Upper lobe of left lung (tissue), 6 donors: ENCODE results near the gene PTPRK. TPM values are rescaled to one million over a fixed set of nuclear protein-coding genes. Genes with fewer than 3 reads are reported as not detected.

Source experiments
- ATAC-seq, 2 donors: fragments of 200-7000 bp; cut with Tn5 transposase; one replicate each; pipeline ENCODE4 v1.9.1; 2022; ENCODE audit warnings: mild to moderate bottlenecking in 2 of 2, moderate library complexity in 2 of 2; ENCODE audit not compliant: low FRiP score in 2 of 2
- DNase-seq, 2 donors: peaks; one replicate each; pipeline ENCODE4 v3.0.0-alpha.2; 2019 to 2020
- H3K27ac ChIP-seq, 4 donors: fragments of 200-600 bp; sonication (generic); one replicate each; pipeline ENCODE4 v1.5.1; 2016 to 2019
- H3K27me3 ChIP-seq, 4 donors: fragments of 200-600 bp; sonication (generic); one replicate each; pipeline ENCODE4 v1.5.1; 2017 to 2019
- H3K36me3 ChIP-seq, 4 donors: fragments of 200-600 bp; sonication (generic); one replicate each; pipeline ENCODE4 v1.5.1; 2016 to 2019
- H3K4me1 ChIP-seq, 4 donors: fragments of 200-600 bp; sonication (generic); one replicate each; pipeline ENCODE4 v1.5.1; 2018 to 2019
- H3K4me3 ChIP-seq, 4 donors: fragments of 200-600 bp; sonication (generic); one replicate each; pipeline ENCODE4 v1.5.1; 2017 to 2019; ENCODE audit warnings: mild to moderate bottlenecking in 2 of 4, moderate library complexity in 1 of 4
- H3K9me3 ChIP-seq, 4 donors: fragments of 200-600 bp; sonication (generic); one replicate each; pipeline ENCODE4 v1.5.1; 2018 to 2019
- EP300 ChIP-seq, 4 donors: sonication (generic); formaldehyde crosslinking; IDR thresholded peaks; one replicate each; pipeline ENCODE4 v1.5.1; 2017; ENCODE audit warnings: antibody characterized with exemption in 4 of 4, control low read depth in 2 of 4
- POLR2A ChIP-seq, 4 donors: fragments of 450-650 bp; IDR thresholded peaks; one replicate each; pipeline ENCODE4 v1.5.1; 2016 to 2017; ENCODE audit warnings: antibody characterized with exemption in 4 of 4, mild to moderate bottlenecking in 2 of 4
- POLR2AphosphoS5 ChIP-seq, 2 donors: sonication (generic); formaldehyde crosslinking; IDR thresholded peaks; one replicate each; pipeline ENCODE4 v1.5.1; 2017; ENCODE audit warnings: antibody characterized with exemption in 2 of 2
- WGBS, 2 donors: methylation state at CpG; one replicate each; pipeline ENCODE4 v1.1.5; 2017 to 2018; 5-methylcytosine and 5-hydroxymethylcytosine counted together
- total RNA-seq, 6 donors: library from RNA; depleted of rRNA in 4 of 6; stranded (reverse); fragments of >200 nt in 4 of 6; gene quantifications; one replicate each; pipeline versions ENCODE4 v1.1.0 to v1.2.1, GENCODE V29; 2016 to 2021
- TF ChIP-seq, protein P1 (sequence below), 6 experiments: fragments of 450-650 bp in 4 of 6; fragments of 200-600 bp in 2 of 6; sonication (generic) in 2 of 6; IDR thresholded peaks; one replicate each; pipeline ENCODE4 v1.5.1; 2016 to 2019; ENCODE audit warnings: antibody characterized with exemption in 6 of 6
- donor health status: DM: no; HTN: no; CAD: no; lungs with moderate emphysema.
- donor health status: DM: no; HTN: yes; CAD: no; lungs with severe emphysema.

Gene PTPRK
- total RNA-seq, 6 donors from 2014 or later = 42.7 to 97.4 (median 65.2) TPM

DNA sequence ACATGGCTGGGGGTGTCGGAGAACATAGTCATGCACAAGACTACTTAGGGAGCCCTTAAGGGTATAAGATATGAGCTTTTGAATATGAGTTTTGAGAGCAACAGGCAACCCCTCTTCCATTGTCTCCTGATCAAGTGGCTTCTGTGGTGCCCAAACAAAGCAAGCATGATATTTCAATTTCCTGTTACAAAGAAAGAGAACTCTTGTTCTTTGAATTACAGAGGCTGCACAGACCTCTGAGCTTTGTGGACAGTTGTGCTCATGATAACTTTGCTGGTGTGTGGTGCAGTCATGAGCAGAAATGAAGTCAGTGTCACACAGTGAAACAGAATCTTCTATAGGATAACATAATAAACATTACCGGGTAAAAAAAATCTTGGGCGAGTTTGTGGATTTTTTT, 552.7 kb downstream of the PTPRK start:
- 96 to 97% methylated on average over 3 of the region's 3 CpGs for WGBS, 2 donors
- H3K36me3 ChIP-seq = peaks cover 0 to 31% (median 2%) of the 10 kb centered on the region in 4 donors
- H3K4me1 ChIP-seq = no peaks in the 10 kb centered on the region
- TF ChIP-seq, protein P1, sequence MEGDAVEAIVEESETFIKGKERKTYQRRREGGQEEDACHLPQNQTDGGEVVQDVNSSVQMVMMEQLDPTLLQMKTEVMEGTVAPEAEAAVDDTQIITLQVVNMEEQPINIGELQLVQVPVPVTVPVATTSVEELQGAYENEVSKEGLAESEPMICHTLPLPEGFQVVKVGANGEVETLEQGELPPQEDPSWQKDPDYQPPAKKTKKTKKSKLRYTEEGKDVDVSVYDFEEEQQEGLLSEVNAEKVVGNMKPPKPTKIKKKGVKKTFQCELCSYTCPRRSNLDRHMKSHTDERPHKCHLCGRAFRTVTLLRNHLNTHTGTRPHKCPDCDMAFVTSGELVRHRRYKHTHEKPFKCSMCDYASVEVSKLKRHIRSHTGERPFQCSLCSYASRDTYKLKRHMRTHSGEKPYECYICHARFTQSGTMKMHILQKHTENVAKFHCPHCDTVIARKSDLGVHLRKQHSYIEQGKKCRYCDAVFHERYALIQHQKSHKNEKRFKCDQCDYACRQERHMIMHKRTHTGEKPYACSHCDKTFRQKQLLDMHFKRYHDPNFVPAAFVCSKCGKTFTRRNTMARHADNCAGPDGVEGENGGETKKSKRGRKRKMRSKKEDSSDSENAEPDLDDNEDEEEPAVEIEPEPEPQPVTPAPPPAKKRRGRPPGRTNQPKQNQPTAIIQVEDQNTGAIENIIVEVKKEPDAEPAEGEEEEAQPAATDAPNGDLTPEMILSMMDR (IDR thresholded peaks at IDR 0.05) = no peak
- no peak for TF ChIP-seq POLR2A (IDR thresholded peaks at IDR 0.05)
- TF ChIP-seq POLR2AphosphoS5 (IDR thresholded peaks at IDR 0.05) = no peak
- no peak for TF ChIP-seq EP300 (IDR thresholded peaks at IDR 0.05)
- DNase-seq = no peak
- no peak for ATAC-seq
- H3K27me3 ChIP-seq = no peaks in the 10 kb centered on the region
- H3K27ac ChIP-seq = no peak overlapping the region
- H3K4me3 ChIP-seq = no peak overlapping the region
- no peaks in the 10 kb centered on the region for H3K9me3 ChIP-seq

DNA sequence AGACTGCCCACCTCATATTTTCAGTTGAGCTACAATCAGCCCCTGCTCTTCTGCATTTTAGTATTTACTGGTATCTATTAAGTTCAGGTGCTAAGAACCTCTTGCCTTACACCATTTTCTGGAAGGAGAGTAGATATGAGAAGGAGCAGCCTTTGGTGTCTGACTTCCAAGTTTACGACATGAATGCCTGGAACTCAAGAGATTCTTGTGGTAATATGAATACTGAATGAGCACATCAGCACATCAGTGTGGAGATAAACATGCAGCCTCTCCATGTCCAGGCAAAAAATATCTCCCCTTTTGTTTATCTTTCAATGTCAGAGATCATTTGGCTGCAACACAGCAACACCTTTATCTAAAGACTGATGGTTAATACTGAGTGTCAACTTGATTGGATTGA, 553.8 kb downstream of the PTPRK start:
- WGBS, 2 donors = 88 to 91% methylated on average over 1 of the region's 1 CpG
- H3K27ac ChIP-seq = no peak overlapping the region
- H3K4me3 ChIP-seq = no peak overlapping the region
- TF ChIP-seq POLR2AphosphoS5 (IDR thresholded peaks at IDR 0.05) (no peak), POLR2A (IDR thresholded peaks at IDR 0.05) (no peak), EP300 (IDR thresholded peaks at IDR 0.05) (no peak)
- TF ChIP-seq, protein P1 (IDR thresholded peaks at IDR 0.05) = no peak
- ATAC-seq (no peak), DNase-seq (no peak)
- no peaks in the 10 kb centered on the region for H3K27me3 ChIP-seq
- no peaks in the 10 kb centered on the region for H3K4me1 ChIP-seq
- H3K36me3 ChIP-seq = peaks cover 0 to 26% (median 2%) of the 10 kb centered on the region in 4 donors
- no peaks in the 10 kb centered on the region for H3K9me3 ChIP-seq

DNA sequence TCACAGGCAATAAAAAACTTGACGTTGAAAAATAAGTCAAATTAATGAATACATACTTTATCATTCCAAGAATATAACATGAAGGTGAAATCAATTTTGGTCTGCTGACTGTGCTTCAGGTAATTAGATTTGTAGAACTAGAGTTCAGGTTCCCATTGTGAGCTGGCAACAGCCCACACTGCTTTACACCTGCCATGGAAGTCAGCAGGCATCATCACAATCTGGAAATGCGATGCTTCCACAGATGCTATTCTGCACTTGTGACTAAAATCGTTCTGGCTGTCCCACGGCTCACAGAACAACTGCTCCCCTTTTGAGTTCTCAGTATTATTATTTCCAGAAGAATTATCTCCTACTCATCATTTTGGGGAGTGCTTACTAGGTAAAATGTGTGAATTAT, 556.9 kb downstream of the PTPRK start:
- Histone ChIP-seq H3K4me1 (no peaks in the 10 kb centered on the region), H3K36me3 (peaks cover 0 to 8% (median 0%) of the 10 kb centered on the region in 4 donors), H3K27me3 (no peaks in the 10 kb centered on the region), H3K4me3 (no peak overlapping the region), H3K27ac (no peak overlapping the region), H3K9me3 (no peaks in the 10 kb centered on the region)
- WGBS, 2 donors = 91 to 92% methylated on average over 4 of the region's 4 CpGs
- DNase-seq (no peak), ATAC-seq (no peak)
- no peak for TF ChIP-seq POLR2AphosphoS5 (IDR thresholded peaks at IDR 0.05)
- no peak for TF ChIP-seq EP300 (IDR thresholded peaks at IDR 0.05)
- no peak for TF ChIP-seq POLR2A (IDR thresholded peaks at IDR 0.05)
- TF ChIP-seq, protein P1 (IDR thresholded peaks at IDR 0.05) = no peak

DNA sequence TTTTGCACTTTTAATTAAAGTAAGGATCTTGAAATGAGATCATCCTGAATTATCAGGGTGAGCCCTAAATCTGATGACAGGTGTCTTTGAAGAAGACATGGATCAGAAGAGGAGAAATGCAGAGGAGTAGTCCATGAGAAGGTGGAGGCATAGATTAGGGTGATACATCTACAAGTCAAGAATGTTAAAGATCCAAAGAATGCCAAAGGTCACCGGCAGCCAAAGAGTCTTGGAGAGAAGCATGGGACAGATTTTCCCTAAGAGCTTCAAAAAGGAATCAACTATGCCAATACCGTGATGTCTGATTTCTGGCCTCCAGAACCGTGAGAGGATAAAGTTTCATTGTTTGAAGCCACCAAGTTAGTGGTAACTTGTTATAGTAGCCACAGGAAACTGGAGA, 560.5 kb downstream of the PTPRK start:
- no peak for ATAC-seq
- H3K36me3 ChIP-seq = no peaks in the 10 kb centered on the region
- no peaks in the 10 kb centered on the region for H3K27me3 ChIP-seq
- H3K9me3 ChIP-seq = no peaks in the 10 kb centered on the region
- WGBS, 2 donors = 83 to 88% methylated on average over 3 of the region's 3 CpGs
- DNase-seq = no peak
- no peak overlapping the region for H3K27ac ChIP-seq
- TF ChIP-seq POLR2A (IDR thresholded peaks at IDR 0.05) = no peak
- no peak for TF ChIP-seq EP300 (IDR thresholded peaks at IDR 0.05)
- TF ChIP-seq, protein P1 (IDR thresholded peaks at IDR 0.05) = no peak
- TF ChIP-seq POLR2AphosphoS5 (IDR thresholded peaks at IDR 0.05) = no peak
- no peaks in the 10 kb centered on the region for H3K4me1 ChIP-seq
- no peak overlapping the region for H3K4me3 ChIP-seq

DNA sequence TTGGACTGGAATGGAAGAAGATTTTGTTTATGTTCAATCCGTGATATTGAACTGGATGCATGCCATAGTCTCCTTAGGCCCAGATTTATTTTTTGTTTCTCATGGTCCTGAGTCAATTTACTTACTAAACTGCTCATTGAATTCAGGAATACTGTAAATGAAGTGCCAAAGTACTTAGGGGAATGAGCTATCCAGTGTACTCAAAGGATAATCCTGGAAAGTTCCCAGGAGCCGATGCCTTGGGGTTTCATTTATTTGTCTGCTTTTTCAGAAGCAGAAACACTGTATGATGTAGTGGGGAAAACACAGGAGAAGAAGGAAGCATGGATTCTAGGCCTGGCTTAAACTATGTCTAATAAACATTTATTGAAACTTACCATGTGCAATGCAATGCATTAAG, 563.4 kb downstream of the PTPRK start:
- H3K4me1 ChIP-seq = no peaks in the 10 kb centered on the region
- no peaks in the 10 kb centered on the region for H3K9me3 ChIP-seq
- WGBS, 2 donors = 48 to 62% methylated on average over 2 of the region's 2 CpGs
- no peaks in the 10 kb centered on the region for H3K27me3 ChIP-seq
- H3K4me3 ChIP-seq = no peak overlapping the region
- DNase-seq = no peak
- no peak for ATAC-seq
- TF ChIP-seq, protein P1 (IDR thresholded peaks at IDR 0.05) = no peak
- TF ChIP-seq EP300 (IDR thresholded peaks at IDR 0.05) (no peak), POLR2A (IDR thresholded peaks at IDR 0.05) (no peak), POLR2AphosphoS5 (IDR thresholded peaks at IDR 0.05) (no peak)
- H3K27ac ChIP-seq = no peak overlapping the region
- H3K36me3 ChIP-seq = no peaks in the 10 kb centered on the region
